ENCODE data around the gene PARP8.

- TF ChIP-seq CTCF (IDR thresholded peaks at IDR 0.05) (no peak), POLR2AphosphoS5 (IDR thresholded peaks at IDR 0.05) (no peak), POLR2A (IDR thresholded peaks at IDR 0.05) (no peak)
Measured at GRCh38 chr5:50730336-50730735, 63.9 kb downstream of the PARP8 start.
